AG20443 (cell line): ENCODE results near the gene PAN2.

Experiments used
- DNase-seq: peaks from one replicate; pipeline ENCODE4 v3.0.0; 2012; ENCODE audit warnings: low spot score, mixed read lengths

The PAN2 gene

GRCh38 chr12:56266693-56267442, 66.9 kb downstream of the PAN2 start, which contains the start of gene COQ10A:
Gene COQ10A, plus strand, starts transcription at chr12:56266942. Its CDS starts 177 bp downstream, at chr12:56267119.
- peak; percentile 97 for DNase-seq
